Activated CD4-positive, alpha-beta T cell treated with anti-CD3 and anti-CD28 coated beads, Interleukin-2, amount 10 ng/mL, durations not matched to agents 7 days and 5 days (primary cell): ENCODE data around the gene TAF1C. TPM values are rescaled to one million over a fixed set of nuclear protein-coding genes. Genes with fewer than 3 reads are reported as not detected.
A peak's percentile ranks its signal among the peaks of the same experiment; 100 is the strongest.

Experiments
- CTCF ChIA-PET: fragments of 350-600 bp; sonication (Branson Sonifier 250); formaldehyde crosslinking; loops from one replicate; lab custom pipeline; 2021; ENCODE audit warnings: antibody characterized with exemption; lab: Charles Lee
- POLR2A ChIA-PET: fragments of 350-600 bp; sonication (Branson Sonifier 250); formaldehyde crosslinking; loops from one replicate; lab custom pipeline; 2021; ENCODE audit warnings: antibody characterized with exemption; lab: Charles Lee
- DNase-seq: peaks from one replicate; pipeline ENCODE4 v3.0.0-alpha.2; 2020
- H3K27ac Mint-ChIP-seq: one replicate; pipeline ENCODE4 v1.8.0; 2021; ENCODE audit warnings: mild to moderate bottlenecking, moderate library complexity, mixed read lengths
- H3K27me3 Mint-ChIP-seq: one replicate; pipeline ENCODE4 v1.8.0; 2021; ENCODE audit warnings: mixed read lengths
- H3K36me3 Mint-ChIP-seq: one replicate; pipeline ENCODE4 v1.8.0; 2021; ENCODE audit warnings: low read depth, mixed read lengths
- H3K4me1 Mint-ChIP-seq: one replicate; pipeline ENCODE4 v1.8.0; 2021; ENCODE audit warnings: mixed read lengths
- H3K4me3 Mint-ChIP-seq: one replicate; pipeline ENCODE4 v1.8.0; 2021; ENCODE audit warnings: mild to moderate bottlenecking, moderate library complexity, mixed read lengths
- H3K9me3 Mint-ChIP-seq: one replicate; pipeline ENCODE4 v1.8.0; 2021; ENCODE audit warnings: mixed read lengths
- total RNA-seq, 2 experiments: library from RNA; stranded (reverse); gene quantifications; one replicate each; pipeline ENCODE4 v1.2.3, GENCODE V29; 2021

TAF1C gene
- total RNA-seq, 2 experiments from 2014 or later: 52.1 to 60.8 TPM

DNA sequence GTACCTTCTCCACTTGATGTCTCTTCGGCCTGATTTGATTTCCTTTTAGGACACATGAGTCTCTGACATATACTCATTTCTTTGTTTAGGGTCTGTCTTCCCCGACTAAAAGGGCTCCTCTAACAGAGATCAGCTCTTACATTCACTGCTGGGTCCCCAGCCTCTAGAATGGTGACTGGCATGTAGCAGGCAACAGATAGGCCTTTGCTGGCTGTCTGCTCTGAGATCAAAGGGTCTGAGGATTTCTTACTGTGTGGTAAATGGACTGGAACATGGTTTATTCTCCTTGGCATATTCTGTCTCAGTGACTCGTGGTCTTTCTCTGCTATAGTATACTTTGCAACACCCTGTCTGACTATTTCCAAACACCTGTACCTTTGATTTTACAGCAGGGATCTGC is 25.1 kb downstream of the TAF1C start:
- Mint-ChIP-seq H3K4me1 (no peaks in the 10 kb centered on the region), H3K36me3 (no peaks in the 10 kb centered on the region), H3K27ac (no peak overlapping the region), H3K27me3 (peaks cover 42% of the 10 kb centered on the region), H3K4me3 (no peak overlapping the region), H3K9me3 (no peaks in the 10 kb centered on the region)
- DNase-seq: no peak
- ChIA-PET CTCF (no interaction called here), POLR2A (no interaction called here)

- Mint-ChIP-seq H3K36me3 (no peaks in the 10 kb centered on the region), H3K9me3 (no peaks in the 10 kb centered on the region), H3K27ac (no peak overlapping the region), H3K4me3 (no peak overlapping the region), H3K4me1 (no peaks in the 10 kb centered on the region), H3K27me3 (peaks cover 43% of the 10 kb centered on the region)
- CTCF ChIA-PET: interaction anchor here (0.7 to 1.5 kb wide), 2 partner anchors 26 to 887 kb away, joined by 3 to 7 read pairs; partner anchors contain the start of gene TAF1C
- POLR2A ChIA-PET: no interaction called here
- DNase-seq: no peak
Observed at GRCh38 chr16:84161037-84161436, 25.8 kb downstream of the TAF1C start.

DNA sequence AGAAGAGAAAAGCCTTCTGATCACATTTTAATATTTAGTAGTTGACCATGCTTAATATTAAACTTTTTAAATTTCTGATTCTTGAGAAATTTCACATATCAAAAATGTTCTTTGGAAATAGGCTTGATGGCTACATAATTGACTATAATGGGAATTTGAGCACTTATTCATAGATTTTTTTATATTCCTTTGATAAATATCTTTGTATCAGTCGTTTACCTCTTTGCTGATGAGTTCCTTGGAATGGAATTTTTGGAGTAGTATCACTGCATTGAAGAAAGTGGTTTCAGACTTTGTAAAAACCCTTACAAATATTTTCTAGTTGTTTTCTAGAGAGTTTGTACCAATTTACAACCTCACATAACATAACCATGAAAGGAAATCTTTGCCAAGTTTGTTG is 27.1 kb downstream of the TAF1C start:
- CTCF ChIA-PET: interaction anchor here (1.5 kb wide), 1 partner anchor 27 kb away, joined by 7 read pairs; the partner anchor contains the start of gene TAF1C
- Mint-ChIP-seq H3K27me3 (peaks cover 44% of the 10 kb centered on the region), H3K9me3 (no peaks in the 10 kb centered on the region), H3K4me3 (no peak overlapping the region), H3K27ac (no peak overlapping the region), H3K4me1 (no peaks in the 10 kb centered on the region), H3K36me3 (no peaks in the 10 kb centered on the region)
- POLR2A ChIA-PET: no interaction called here
- no peak for DNase-seq

- POLR2A ChIA-PET: interaction anchor here (0.7 kb wide), 1 partner anchor 20 kb away, joined by 4 read pairs; no protein-coding TSS in a partner anchor
- H3K27me3 Mint-ChIP-seq: peaks cover 36% of the 10 kb centered on the region
Observed at GRCh38 chr16:84159007-84159406, 27.9 kb downstream of the TAF1C start.

DNA sequence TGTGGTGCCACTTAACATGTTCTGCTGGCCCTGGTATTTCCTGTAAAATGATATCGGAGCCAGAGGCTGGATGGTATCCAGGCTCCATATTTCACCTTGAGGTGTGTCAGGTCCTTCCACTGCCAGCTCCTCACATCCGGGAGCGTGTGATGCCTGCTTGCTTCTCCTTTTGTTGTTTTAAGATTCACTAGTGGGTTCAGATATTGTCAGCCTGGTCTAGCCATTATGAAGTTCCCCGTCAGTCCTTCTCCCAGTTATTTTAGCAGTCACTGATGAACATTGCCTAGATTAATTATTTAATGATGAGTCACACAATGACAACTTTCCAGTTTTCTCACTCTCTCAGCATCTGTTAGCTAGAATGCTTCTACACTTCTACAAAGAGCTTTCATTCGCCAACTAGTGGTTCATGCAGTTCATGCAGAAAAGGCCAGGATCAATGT is 30.5 kb downstream of the TAF1C start:
- no peak overlapping the region for H3K4me3 Mint-ChIP-seq

More at GRCh38 chr16:84159007-84159406, 27.9 kb downstream of the TAF1C start:
- Mint-ChIP-seq H3K4me3 (no peak overlapping the region), H3K4me1 (no peaks in the 10 kb centered on the region), H3K9me3 (no peaks in the 10 kb centered on the region), H3K36me3 (no peaks in the 10 kb centered on the region), H3K27ac (no peak overlapping the region)
- DNase-seq: no peak
- CTCF ChIA-PET: interaction anchor here (2.8 kb wide), 1 partner anchor 28 kb away, joined by 8 read pairs; the partner anchor contains the start of gene TAF1C

DNA sequence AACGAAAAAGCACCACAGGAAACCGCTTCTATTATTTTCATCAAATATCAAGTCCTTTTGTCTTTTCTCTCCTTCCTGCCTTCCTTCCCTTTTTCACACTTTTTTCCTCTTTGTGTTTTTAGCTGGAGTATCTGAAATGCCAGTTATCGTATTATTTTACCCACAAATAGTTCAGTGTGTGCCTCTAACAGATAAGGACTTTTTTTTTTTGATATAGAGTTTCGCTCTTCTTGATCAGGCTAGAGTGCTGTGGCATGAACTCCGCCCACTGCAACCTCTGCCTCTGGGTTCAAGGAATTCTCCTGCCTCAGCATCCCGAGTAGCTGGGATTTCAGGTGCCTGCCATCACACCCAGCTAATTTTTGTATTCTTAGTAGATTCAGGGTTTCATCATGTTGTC is 31.1 kb downstream of the TAF1C start:
- ChIA-PET POLR2A (no interaction called here), CTCF (interaction anchor here (0.7 to 1.3 kb wide), 3 partner anchors 11 to 35 kb away, joined by 3 to 4 read pairs (median 3); partner anchors contain the start of genes DNAAF1, HSDL1 and TAF1C)
- no peaks in the 10 kb centered on the region for H3K36me3 Mint-ChIP-seq
- H3K9me3 Mint-ChIP-seq: no peaks in the 10 kb centered on the region
- peaks cover 33% of the 10 kb centered on the region for H3K27me3 Mint-ChIP-seq
- H3K4me3 Mint-ChIP-seq: no peak overlapping the region
- no peaks in the 10 kb centered on the region for H3K4me1 Mint-ChIP-seq
- no peak for DNase-seq
- H3K27ac Mint-ChIP-seq: no peak overlapping the region

More for the DNA sequence above, 30.5 kb downstream of the TAF1C start:
- H3K4me1 Mint-ChIP-seq: no peaks in the 10 kb centered on the region
- DNase-seq: no peak
- H3K9me3 Mint-ChIP-seq: no peaks in the 10 kb centered on the region
- POLR2A ChIA-PET: no interaction called here
- no peak overlapping the region for H3K27ac Mint-ChIP-seq
- H3K27me3 Mint-ChIP-seq: peaks cover 31% of the 10 kb centered on the region
- CTCF ChIA-PET: interaction anchor here (1.1 to 1.3 kb wide), 2 partner anchors 11 to 31 kb away, joined by 3 to 4 read pairs; partner anchors contain the start of genes DNAAF1, HSDL1 and TAF1C
- H3K36me3 Mint-ChIP-seq: no peaks in the 10 kb centered on the region

DNA sequence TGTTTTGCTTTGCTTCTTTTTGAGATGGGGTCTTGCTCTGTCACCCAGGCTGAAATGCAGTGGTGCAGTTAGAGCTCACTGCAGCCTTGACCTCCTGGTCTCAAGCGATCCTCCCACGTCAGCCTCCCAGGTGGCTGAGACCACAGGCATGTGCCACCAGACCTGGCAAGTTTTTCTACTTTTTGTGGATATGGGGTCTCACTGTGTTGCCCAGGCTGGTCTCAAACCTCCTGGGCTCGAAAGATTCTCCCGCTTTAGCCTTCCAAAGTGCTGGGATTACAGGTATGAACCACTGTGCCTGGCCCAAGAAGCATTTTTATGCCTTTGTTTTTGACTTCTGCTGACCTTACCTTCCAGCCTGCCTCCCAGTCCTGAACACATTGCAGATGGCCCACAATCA is 31.6 kb downstream of the TAF1C start:
- Mint-ChIP-seq H3K36me3 (no peaks in the 10 kb centered on the region), H3K27me3 (peaks cover 33% of the 10 kb centered on the region), H3K9me3 (no peaks in the 10 kb centered on the region), H3K27ac (no peak overlapping the region), H3K4me3 (no peak overlapping the region), H3K4me1 (no peaks in the 10 kb centered on the region)
- DNase-seq: no peak
- ChIA-PET CTCF (interaction anchor here (0.7 to 1.6 kb wide), 3 partner anchors 12 to 35 kb away, joined by 3 to 4 read pairs (median 4); partner anchors contain the start of gene TAF1C), POLR2A (no interaction called here)

GRCh38 chr16:84153660-84154214 is 33.1 kb downstream of the TAF1C start:
- ChIA-PET POLR2A (no interaction called here), CTCF (interaction anchor here (1.1 to 1.6 kb wide), 3 partner anchors 14 to 33 kb away, joined by 3 to 4 read pairs (median 4); partner anchors contain the start of gene TAF1C)
- H3K27me3 Mint-ChIP-seq: peaks cover 26% of the 10 kb centered on the region
- no peaks in the 10 kb centered on the region for H3K4me1 Mint-ChIP-seq
- no peak for DNase-seq
- H3K4me3 Mint-ChIP-seq: no peak overlapping the region
- no peaks in the 10 kb centered on the region for H3K36me3 Mint-ChIP-seq
- no peaks in the 10 kb centered on the region for H3K9me3 Mint-ChIP-seq
- no peak overlapping the region for H3K27ac Mint-ChIP-seq

DNA sequence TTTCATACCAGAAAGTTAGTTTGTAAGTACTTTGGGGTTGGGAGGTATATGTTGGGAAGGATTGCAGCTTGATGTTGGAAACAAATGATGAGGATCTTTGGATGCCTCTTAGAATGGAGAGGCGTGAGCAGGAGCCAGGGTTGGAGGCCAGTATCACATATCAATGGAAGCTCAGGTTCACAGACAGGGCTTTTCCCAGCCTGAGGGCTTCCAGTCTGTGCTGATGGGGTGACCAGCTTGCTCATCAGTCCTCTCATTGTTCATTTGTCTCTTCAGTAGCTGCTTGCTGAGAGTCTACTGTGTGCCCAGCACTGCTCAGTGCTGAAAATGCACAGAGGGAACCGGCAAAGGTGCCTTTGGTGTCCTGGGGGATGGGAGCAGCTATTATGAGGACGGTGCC is 35.9 kb downstream of the TAF1C start:
- H3K9me3 Mint-ChIP-seq: no peaks in the 10 kb centered on the region
- no peaks in the 10 kb centered on the region for H3K4me1 Mint-ChIP-seq
- no peak overlapping the region for H3K27ac Mint-ChIP-seq
- H3K4me3 Mint-ChIP-seq: no peak overlapping the region
- DNase-seq: no peak
- ChIA-PET CTCF (interaction anchor here (1.6 kb wide), 1 partner anchor 36 kb away, joined by 5 read pairs; the partner anchor contains the start of gene TAF1C), POLR2A (no interaction called here)
- no peaks in the 10 kb centered on the region for H3K36me3 Mint-ChIP-seq
- peaks cover 21% of the 10 kb centered on the region for H3K27me3 Mint-ChIP-seq

DNA sequence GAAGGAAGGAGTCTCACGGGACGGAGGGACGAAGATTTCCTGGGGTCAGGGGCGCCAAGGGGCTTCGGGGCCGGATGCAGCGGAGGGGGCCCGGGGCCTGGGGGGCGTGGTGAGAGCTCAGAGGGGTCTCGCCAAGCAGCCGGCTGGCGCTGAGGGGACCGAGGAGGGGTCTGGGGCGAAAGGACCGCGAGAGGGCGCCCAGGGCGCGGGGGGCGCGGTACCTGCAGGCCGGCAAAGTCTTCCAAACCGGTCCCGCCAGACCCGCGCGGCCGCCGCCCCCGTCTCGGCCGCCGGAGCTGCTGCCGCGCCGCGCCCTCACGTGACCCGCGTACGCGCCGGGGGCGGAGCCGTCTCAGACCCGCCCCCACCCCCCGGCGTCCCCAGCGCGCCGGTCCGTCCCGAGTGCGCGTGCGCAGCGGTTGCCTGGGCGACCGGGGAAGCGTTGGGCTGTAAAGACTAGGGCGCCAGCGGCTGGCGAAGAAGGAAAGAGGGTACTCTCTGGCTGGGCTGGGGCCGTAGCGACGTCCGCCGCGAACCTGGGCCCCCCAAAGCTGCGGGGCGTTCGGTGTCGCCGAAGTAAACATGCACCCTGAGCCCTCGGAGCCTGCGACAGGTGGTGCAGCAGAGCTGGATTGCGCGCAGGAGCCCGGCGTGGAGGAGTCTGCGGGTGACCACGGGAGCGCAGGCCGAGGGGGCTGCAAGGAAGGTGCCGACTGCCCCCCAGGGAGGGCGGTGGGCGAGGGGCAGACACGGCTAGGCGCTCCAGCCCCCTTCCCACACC is 41.8 kb downstream of the TAF1C start, which contains the start of the genes DNAAF1 and HSDL1:
Gene DNAAF1 (plus strand): TSS at position 450 of the 781 bp plus-strand sequence. CDS start 133 bp downstream, at position 583.
Gene HSDL1 (minus strand): TSS at position 319 of the 781 bp plus-strand sequence. CDS start 13,856 bp downstream, outside the sequence.
- Mint-ChIP-seq H3K27me3 (peaks cover 6% of the 10 kb centered on the region), H3K4me3 (peak within 1 kb of the TSS; percentile 96), H3K4me1 (peaks cover 15% of the 10 kb centered on the region), H3K36me3 (no peaks in the 10 kb centered on the region), H3K9me3 (no peaks in the 10 kb centered on the region), H3K27ac (peak within 1 kb of the TSS; percentile 80)
- POLR2A ChIA-PET: no interaction called here
- CTCF ChIA-PET: interaction anchor here (0.7 to 2.3 kb wide), 3 partner anchors 11 to 42 kb away, joined by 3 to 12 read pairs (median 6); partner anchors contain the start of genes MBTPS1 and TAF1C
- DNase-seq: peak; percentile 92

GRCh38 chr16:84144209-84144858 is 42.5 kb downstream of the TAF1C start:
- Mint-ChIP-seq H3K4me1 (peaks cover 21% of the 10 kb centered on the region), H3K4me3 (peak overlapping the region; percentile 96), H3K36me3 (no peaks in the 10 kb centered on the region), H3K9me3 (no peaks in the 10 kb centered on the region), H3K27me3 (peaks cover 4% of the 10 kb centered on the region), H3K27ac (peak overlapping the region; percentile 80)
- peak; percentile 56 for DNase-seq
- POLR2A ChIA-PET: no interaction called here
- CTCF ChIA-PET: interaction anchor here (0.6 to 2.3 kb wide), 3 partner anchors 27 to 167 kb away, joined by 3 to 12 read pairs (median 6); partner anchors contain the start of genes MBTPS1 and TAF1C

GRCh38 chr16:84143784-84144199 is 43.1 kb downstream of the TAF1C start:
- Mint-ChIP-seq H3K36me3 (no peaks in the 10 kb centered on the region), H3K9me3 (no peaks in the 10 kb centered on the region), H3K27me3 (peaks cover 4% of the 10 kb centered on the region), H3K27ac (peak overlapping the region; percentile 80), H3K4me1 (peaks cover 26% of the 10 kb centered on the region), H3K4me3 (peak overlapping the region; percentile 96)
- POLR2A ChIA-PET: no interaction called here
- CTCF ChIA-PET: interaction anchor here (0.6 to 2.3 kb wide), 2 partner anchors 43 to 168 kb away, joined by 3 to 12 read pairs; partner anchors contain the start of gene TAF1C
- no peak for DNase-seq
